Panc1 (cell line): Measurements from ENCODE around the gene SCUBE3.

Source experiments
- CTCF ChIP-seq: fragments of 450-650 bp; IDR thresholded peaks from 2 replicates; pipeline ENCODE4 v1.5.1; 2017; ENCODE audit warnings: mild to moderate bottlenecking
- POLR2AphosphoS5 ChIP-seq: IDR thresholded peaks from 2 replicates; pipeline ENCODE4 v1.6.1; 2012; ENCODE audit warnings: mild to moderate bottlenecking, low read depth, low read length, moderate library complexity
- REST ChIP-seq, 2 experiments: IDR thresholded peaks; 2 replicates each; pipeline ENCODE4 v1.6.1; 2011 to 2012; ENCODE audit warnings: low read depth in 2 of 2, control low read depth in 1 of 2, low read length in 1 of 2, mild to moderate bottlenecking in 1 of 2, moderate library complexity in 1 of 2; ENCODE audit not compliant: insufficient read depth in 1 of 2

GRCh38 chr6:35230498-35230897 lies 16.7 kb downstream of the SCUBE3 start:
- TF ChIP-seq CTCF: no peak
- TF ChIP-seq POLR2AphosphoS5: no peak
- TF ChIP-seq REST (IDR thresholded peaks at IDR 0.05; ENCODE audit: insufficient read depth in 1 of 2, low read depth in 2 of 2, low read length in 1 of 2): no peak
